ENCODE data around the gene EEA1.

- TF ChIP-seq SMC3 (conservative IDR thresholded peaks at IDR 0.05; ENCODE audit: poor library complexity) (no peak), CTCF (IDR thresholded peaks at IDR 0.05; ENCODE audit: poor library complexity, severe bottlenecking) (no peak), RAD21 (conservative IDR thresholded peaks at IDR 0.05) (no peak), MXI1 (conservative IDR thresholded peaks at IDR 0.05; ENCODE audit: poor library complexity, severe bottlenecking) (no peak), POLR2AphosphoS5 (IDR thresholded peaks at IDR 0.05) (no peak), EP300 (conservative IDR thresholded peaks at IDR 0.05; ENCODE audit: poor library complexity, severe bottlenecking) (no peak)
Observed at GRCh38 chr12:92912672-92913071, 16.4 kb downstream of the EEA1 start.

All from neural cell (in vitro differentiated cells).